Measurements from ENCODE around the gene ATF3. TPM values are rescaled to one million over a fixed set of nuclear protein-coding genes. Genes with fewer than 3 reads are reported as not detected.

ATF3 gene
- total RNA-seq, 2 donors from 2014 or later, result 96.3 to 107 TPM

DNA sequence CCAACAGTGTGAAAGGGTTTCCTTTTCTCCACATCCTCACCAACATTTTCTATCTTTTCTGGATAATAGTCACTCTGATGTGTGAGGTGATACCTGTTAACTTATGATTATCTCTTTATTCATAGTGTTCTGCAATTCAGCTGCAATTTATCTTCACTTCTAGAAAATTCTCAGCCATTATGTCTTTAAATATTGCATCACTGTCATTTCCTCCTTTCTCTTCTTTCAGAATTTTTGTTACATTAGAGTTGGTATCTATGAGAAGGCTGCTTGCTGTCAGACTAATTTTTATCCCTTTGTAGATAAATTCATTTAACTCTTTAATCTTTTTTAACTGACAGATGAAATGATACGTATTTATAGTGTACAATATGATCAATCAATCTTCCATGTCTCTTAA lies 30.5 kb upstream of the ATF3 start:
- DNase-seq, result no peak
- no peaks in the 10 kb centered on the region for H3K4me1 Mint-ChIP-seq (ENCODE audit: low read depth)
- H3K36me3 Mint-ChIP-seq (ENCODE audit: insufficient read depth in 2 of 2), result no peaks in the 10 kb centered on the region
- H3K9me3 Mint-ChIP-seq, result no peaks in the 10 kb centered on the region
- no peak for ATAC-seq (replicated peaks in 1 of 2)
- H3K27ac Mint-ChIP-seq, result no peak overlapping the region
- H3K4me3 Mint-ChIP-seq, result no peak overlapping the region
- peaks cover 31% of the 10 kb centered on the region for H3K27me3 Mint-ChIP-seq (ENCODE audit: low read depth)

DNA sequence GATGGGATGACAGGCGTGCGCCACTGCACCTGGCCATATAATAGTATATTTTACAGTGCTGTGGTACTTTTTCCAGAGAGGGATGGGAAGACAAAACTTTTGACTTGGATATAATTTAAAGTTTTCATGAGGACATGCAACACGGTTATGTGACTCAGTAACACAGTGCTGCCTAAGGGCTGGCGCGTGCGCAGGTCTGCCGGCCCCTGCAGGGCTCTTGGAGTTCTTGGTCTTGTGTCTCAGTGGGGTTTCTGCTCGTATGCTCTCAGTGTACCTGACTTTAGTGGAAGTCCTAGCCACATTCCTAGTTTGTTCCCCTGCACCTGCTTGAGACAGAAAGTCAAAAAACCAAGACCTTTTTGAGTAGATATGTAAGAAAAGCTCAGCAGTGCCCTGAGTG lies 27.5 kb upstream of the ATF3 start:
- Mint-ChIP-seq H3K36me3 (ENCODE audit: insufficient read depth in 2 of 2) (no peaks in the 10 kb centered on the region), H3K4me1 (ENCODE audit: low read depth) (no peaks in the 10 kb centered on the region), H3K27ac (no peak overlapping the region), H3K27me3 (ENCODE audit: low read depth) (peaks cover 45% of the 10 kb centered on the region), H3K9me3 (no peaks in the 10 kb centered on the region), H3K4me3 (no peak overlapping the region)
- ATAC-seq (replicated peaks in 1 of 2), result no peak
- DNase-seq, result no peak

DNA sequence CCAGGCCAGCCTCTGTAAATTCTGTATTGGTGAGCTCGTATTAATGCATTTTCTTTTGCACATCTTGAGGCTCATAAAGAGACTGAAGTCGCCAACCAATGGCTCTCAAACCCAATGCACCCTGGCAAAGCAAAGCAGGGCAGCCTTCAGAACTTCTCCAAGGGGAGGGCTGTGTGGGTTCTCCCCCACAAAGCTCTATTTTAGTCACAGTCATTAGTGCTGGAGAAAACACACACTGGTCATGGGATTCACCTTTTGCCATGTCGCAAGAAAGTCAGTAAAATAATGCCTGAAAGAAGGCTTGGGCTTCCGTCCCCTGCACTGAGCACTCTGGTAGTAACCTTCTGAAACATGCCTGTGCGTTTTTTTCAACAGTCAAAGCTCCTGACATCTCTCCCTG lies 26.3 kb upstream of the ATF3 start:
- no peaks in the 10 kb centered on the region for H3K9me3 Mint-ChIP-seq
- DNase-seq, result no peak
- peaks cover 51% of the 10 kb centered on the region for H3K27me3 Mint-ChIP-seq (ENCODE audit: low read depth)
- H3K4me3 Mint-ChIP-seq, result no peak overlapping the region
- H3K36me3 Mint-ChIP-seq (ENCODE audit: insufficient read depth in 2 of 2), result no peaks in the 10 kb centered on the region
- H3K4me1 Mint-ChIP-seq (ENCODE audit: low read depth), result no peaks in the 10 kb centered on the region
- no peak for ATAC-seq (replicated peaks in 1 of 2)
- H3K27ac Mint-ChIP-seq, result no peak overlapping the region

DNA sequence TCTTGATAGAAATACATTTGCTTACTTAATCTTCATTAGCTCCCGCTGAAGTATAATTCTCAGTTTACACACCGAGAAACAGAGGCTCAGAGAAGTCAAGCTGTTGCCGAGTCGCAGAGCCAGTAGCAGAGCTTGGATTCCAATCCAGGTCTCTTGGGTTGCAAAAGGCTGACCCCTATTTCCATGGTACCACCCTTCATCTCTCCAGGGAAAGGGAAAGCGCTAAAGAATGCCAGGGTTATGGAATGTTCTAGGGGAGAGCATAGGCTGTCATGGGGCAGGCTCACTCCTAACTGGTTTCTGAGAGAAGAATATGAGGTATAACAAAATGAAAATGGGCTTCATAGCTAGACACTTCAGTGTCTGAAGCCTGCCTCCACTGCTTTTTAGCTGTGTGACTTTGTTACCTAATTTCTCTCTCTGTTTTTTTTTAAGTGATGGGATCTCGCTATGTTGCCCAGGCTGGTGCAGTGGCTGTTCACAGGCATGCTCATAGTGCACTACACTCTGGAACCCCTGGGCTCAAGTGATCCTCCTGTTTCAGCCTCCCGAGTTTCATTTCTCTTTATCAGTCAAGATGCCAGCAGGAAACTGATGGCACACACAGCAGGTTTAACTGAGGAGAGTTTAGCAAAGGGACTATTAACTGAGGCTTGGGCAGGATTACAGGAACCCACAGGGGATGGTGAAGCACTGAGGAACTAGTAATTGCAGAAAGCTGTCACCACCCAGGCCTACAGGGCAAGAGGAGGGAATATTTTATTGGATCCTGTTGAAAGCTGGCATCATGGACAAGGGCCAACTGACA lies 25.5 kb upstream of the ATF3 start:
- no peaks in the 10 kb centered on the region for H3K36me3 Mint-ChIP-seq (ENCODE audit: insufficient read depth in 2 of 2)
- no peak overlapping the region for H3K4me3 Mint-ChIP-seq
- H3K9me3 Mint-ChIP-seq, result no peaks in the 10 kb centered on the region
- no peak overlapping the region for H3K27ac Mint-ChIP-seq
- peaks cover 50% of the 10 kb centered on the region for H3K27me3 Mint-ChIP-seq (ENCODE audit: low read depth)
- no peak for ATAC-seq (replicated peaks in 1 of 2)
- DNase-seq, result no peak
- no peaks in the 10 kb centered on the region for H3K4me1 Mint-ChIP-seq (ENCODE audit: low read depth)

DNA sequence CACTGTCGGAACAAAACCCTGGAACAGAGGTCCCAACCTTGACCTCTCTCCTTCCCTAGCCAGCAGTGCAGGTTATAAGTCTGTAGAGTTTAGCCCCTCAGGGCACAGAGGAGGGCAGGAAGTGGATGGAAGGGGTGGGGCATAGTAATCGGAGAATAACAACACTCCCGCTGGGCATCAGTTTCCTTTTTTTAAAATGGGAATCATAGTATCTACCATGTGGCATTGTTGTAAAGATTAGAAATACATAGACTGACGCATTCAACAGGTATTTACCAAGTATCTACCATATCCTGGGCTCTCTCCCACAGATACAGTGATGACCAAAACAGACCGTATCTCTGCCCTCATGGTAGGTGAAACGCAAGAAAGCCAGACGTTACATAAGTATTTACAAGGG lies 24.9 kb upstream of the ATF3 start:
- Mint-ChIP-seq H3K36me3 (ENCODE audit: insufficient read depth in 2 of 2) (no peaks in the 10 kb centered on the region), H3K4me1 (ENCODE audit: low read depth) (no peaks in the 10 kb centered on the region), H3K27me3 (ENCODE audit: low read depth) (peaks cover 44% of the 10 kb centered on the region), H3K9me3 (no peaks in the 10 kb centered on the region), H3K4me3 (no peak overlapping the region), H3K27ac (no peak overlapping the region)
- ATAC-seq (replicated peaks in 1 of 2) (no peak), DNase-seq (no peak)

DNA sequence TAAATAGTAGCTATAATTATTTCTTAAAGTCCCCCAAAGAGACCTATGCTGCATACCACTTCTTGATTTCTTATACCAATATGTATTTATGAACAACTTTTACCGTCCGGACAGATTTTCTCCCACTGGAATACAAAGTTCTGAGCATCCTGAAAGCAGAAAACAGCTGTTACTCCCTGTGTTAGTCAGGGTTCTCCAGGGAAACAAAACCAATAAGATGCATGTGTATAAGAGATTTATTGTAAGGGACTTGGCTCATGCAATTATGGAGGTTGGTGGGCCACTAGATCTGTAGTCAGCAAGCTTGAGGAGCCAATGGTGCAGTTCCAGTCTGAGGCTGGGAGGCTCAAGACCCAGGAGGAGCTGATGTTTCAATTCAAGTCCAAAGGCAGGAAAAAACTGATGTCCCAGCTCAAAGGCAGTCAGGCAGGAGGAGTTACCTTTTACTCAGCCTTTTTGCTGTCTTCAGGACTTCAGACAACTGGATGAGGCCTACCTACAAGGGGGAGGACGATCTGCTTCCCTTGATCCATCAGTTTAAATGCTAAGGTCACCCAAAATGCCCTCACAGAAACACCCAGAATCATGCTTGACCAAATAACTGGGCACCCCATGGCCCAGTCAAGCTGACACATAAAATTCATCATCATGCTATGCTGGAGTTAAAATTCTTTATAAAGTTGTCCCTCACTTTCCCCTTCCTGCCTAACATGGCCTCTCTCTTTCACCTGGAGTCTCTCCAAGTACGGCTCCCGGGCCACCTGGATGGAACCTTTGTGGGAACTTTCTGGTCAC lies 24.3 kb upstream of the ATF3 start:
- Mint-ChIP-seq H3K27me3 (ENCODE audit: low read depth) (peaks cover 43% of the 10 kb centered on the region), H3K4me3 (no peak overlapping the region), H3K36me3 (ENCODE audit: insufficient read depth in 2 of 2) (no peaks in the 10 kb centered on the region), H3K9me3 (no peaks in the 10 kb centered on the region), H3K27ac (no peak overlapping the region), H3K4me1 (ENCODE audit: low read depth) (no peaks in the 10 kb centered on the region)
- ATAC-seq (replicated peaks in 1 of 2), result no peak
- DNase-seq, result no peak

DNA sequence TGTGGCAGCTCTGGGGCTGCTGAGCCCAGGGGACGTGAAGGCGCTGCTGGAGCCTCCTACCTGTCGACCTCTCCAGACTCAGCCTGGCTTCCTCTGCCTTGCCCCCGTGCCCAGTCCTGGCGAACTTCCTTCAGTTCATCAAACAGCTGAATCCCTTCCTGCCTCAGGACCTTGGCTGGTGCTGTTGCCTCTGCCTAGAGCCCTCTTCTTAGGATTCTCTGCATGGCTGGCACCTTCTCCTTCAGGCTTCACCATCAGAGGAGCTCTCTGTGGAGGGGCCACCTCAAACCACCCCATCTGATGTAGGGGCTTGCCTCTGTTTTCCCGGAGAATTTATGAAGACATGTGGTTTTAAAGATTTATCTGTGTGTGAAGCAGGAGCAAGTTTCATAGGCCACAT lies 23.4 kb upstream of the ATF3 start:
- no peaks in the 10 kb centered on the region for H3K4me1 Mint-ChIP-seq (ENCODE audit: low read depth)
- H3K27ac Mint-ChIP-seq, result no peak overlapping the region
- H3K36me3 Mint-ChIP-seq (ENCODE audit: insufficient read depth in 2 of 2), result no peaks in the 10 kb centered on the region
- no peak for DNase-seq
- no peaks in the 10 kb centered on the region for H3K9me3 Mint-ChIP-seq
- ATAC-seq (replicated peaks in 1 of 2), result no peak
- H3K27me3 Mint-ChIP-seq (ENCODE audit: low read depth), result peaks cover 43% of the 10 kb centered on the region
- H3K4me3 Mint-ChIP-seq, result no peak overlapping the region

DNA sequence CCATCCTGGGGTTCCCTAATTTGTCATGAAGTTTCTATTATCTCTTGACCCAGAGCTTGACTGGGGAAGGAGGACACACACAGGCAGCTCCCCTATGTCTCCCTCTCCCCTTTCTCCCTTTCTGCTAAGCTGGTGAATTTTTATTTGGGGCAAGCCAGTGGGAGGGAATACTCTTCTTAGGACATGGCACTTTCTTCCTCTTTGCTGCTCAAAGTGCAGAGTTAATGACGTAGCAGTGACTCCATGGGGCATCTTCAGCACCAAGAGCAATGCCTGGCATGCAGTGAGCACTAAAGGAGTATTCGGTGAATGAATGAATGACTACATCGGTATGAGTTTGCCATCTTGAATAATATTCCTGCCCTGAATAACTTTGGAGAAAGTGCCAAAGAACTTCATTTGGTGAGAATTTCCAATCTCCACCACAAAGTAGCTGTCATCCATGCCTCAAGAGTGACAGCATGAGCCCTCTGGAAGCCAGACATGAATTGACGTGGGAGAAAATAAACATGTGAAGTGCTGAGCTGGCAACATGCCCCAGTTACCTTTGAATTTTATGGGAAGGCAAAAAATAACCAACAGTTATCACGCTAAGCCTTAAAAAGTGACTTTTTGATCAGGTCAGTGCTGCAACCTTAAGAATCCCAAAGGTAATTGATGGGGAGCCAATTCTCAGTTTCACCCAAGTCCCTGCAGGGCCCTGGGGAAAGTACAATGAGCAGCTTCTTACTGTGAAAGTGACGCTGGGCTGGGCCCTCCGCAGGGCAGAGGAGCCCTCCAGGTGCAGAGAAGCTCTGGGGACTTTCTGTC lies 22.1 kb upstream of the ATF3 start:
- no peaks in the 10 kb centered on the region for H3K9me3 Mint-ChIP-seq
- H3K4me1 Mint-ChIP-seq (ENCODE audit: low read depth), result no peaks in the 10 kb centered on the region
- no peak for ATAC-seq (replicated peaks in 1 of 2)
- H3K36me3 Mint-ChIP-seq (ENCODE audit: insufficient read depth in 2 of 2), result no peaks in the 10 kb centered on the region
- H3K4me3 Mint-ChIP-seq, result no peak overlapping the region
- DNase-seq, result no peak
- no peak overlapping the region for H3K27ac Mint-ChIP-seq
- peaks cover 43% of the 10 kb centered on the region for H3K27me3 Mint-ChIP-seq (ENCODE audit: low read depth)

DNA sequence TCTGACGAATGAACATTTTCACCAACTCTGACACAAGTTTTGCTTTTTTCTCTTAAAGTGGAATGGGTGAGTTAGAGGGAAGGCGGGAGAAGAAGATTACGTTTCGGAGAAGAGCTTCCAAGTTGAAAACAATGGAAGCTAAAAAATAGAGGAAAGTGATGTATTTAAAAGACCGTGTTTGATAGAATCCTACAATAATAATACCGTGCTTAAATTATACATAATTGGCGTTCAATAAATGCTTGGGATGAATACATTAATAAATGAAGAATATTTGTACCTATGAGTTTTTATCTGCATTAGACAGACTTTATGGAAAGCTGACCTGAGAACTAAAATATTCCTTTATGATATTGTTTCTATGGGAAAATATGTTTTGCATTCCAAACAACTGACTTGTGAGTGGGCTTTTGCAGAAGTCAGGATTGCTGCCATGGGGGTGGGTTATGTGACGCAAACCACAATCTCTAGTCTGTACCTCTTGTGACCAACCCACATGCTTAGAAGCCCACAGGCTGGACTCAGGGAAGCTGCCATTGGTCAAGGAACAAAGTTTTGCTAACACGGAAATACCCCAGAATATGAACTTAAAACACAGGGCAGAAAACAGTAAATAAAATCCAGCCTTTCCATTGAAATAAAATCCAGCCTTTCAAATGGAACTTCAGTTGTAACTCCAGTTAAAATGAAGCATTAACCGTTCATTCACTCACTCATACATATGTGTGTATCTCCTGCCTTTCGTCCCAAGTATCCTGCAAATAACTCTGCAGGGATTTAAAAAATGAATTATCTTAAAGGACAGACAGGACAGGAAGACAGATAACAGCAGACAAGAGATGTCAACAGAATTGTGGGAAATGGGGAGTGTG lies 21.3 kb upstream of the ATF3 start:
- DNase-seq (no peak), ATAC-seq (replicated peaks in 1 of 2) (no peak)

DNA sequence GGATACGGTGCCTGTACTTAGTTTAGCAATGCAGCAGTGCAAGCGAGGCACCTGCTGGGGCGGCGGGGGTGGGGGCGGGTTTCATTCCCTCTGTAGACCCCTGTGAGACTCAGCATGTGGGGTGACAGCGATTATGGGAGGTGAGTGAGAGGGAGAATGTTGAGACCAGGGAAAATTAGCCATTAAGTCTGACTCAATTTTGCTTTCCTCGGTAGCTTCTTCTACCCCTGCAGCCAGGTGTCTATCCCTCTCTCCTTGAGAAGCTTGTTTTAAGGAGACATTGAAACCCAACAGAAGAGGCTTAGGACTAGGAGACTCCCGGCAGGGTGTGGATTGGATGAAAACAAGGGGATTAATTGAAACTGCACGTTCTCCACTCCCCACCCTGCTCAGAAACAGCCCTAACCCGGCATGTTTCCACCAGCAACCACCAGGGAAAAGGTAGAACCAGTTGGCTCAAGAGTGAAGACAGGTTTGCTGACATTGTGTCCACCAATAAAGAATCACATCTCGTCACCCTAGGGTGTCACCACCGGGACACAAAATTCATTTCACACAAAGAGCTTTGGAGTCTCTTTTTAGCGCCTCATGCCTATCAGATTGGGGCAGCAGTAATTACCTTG lies 20.6 kb upstream of the ATF3 start:
- no peaks in the 10 kb centered on the region for H3K36me3 Mint-ChIP-seq (ENCODE audit: insufficient read depth in 2 of 2)
- no peak overlapping the region for H3K4me3 Mint-ChIP-seq
- no peaks in the 10 kb centered on the region for H3K4me1 Mint-ChIP-seq (ENCODE audit: low read depth)
- DNase-seq (no peak), ATAC-seq (replicated peaks in 1 of 2) (no peak)
- no peaks in the 10 kb centered on the region for H3K9me3 Mint-ChIP-seq
- peaks cover 38% of the 10 kb centered on the region for H3K27me3 Mint-ChIP-seq (ENCODE audit: low read depth)
- no peak overlapping the region for H3K27ac Mint-ChIP-seq

More for the DNA sequence above, 21.3 kb upstream of the ATF3 start:
- H3K27ac Mint-ChIP-seq, result no peak overlapping the region
- no peaks in the 10 kb centered on the region for H3K4me1 Mint-ChIP-seq (ENCODE audit: low read depth)
- no peaks in the 10 kb centered on the region for H3K9me3 Mint-ChIP-seq
- no peak overlapping the region for H3K4me3 Mint-ChIP-seq
- H3K36me3 Mint-ChIP-seq (ENCODE audit: insufficient read depth in 2 of 2), result no peaks in the 10 kb centered on the region
- peaks cover 43% of the 10 kb centered on the region for H3K27me3 Mint-ChIP-seq (ENCODE audit: low read depth)

DNA sequence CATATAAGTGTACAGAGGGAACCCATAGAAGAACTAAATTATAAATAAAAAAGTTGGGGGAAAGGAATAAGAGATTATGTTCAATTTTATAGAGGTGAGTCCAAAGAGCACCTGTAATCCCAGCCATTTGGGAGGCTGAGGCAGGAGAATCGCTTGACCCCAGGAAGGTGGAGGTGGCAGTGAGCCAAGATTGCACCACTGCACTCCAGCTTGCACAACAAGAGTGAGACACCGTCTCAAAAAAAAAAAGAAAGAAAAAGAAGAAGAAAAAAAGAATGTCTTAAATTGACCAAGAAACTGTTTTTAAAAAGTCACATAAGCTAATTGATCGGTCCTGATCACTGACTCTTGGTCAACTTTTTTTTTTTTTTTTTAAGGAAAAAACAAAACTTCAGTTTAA lies 19.1 kb upstream of the ATF3 start:
- peaks cover 24% of the 10 kb centered on the region for H3K27me3 Mint-ChIP-seq (ENCODE audit: low read depth)
- H3K9me3 Mint-ChIP-seq, result no peaks in the 10 kb centered on the region
- H3K4me3 Mint-ChIP-seq, result no peak overlapping the region
- DNase-seq, result no peak
- H3K4me1 Mint-ChIP-seq (ENCODE audit: low read depth), result no peaks in the 10 kb centered on the region
- no peak for ATAC-seq (replicated peaks in 1 of 2)
- H3K36me3 Mint-ChIP-seq (ENCODE audit: insufficient read depth in 2 of 2), result no peaks in the 10 kb centered on the region
- no peak overlapping the region for H3K27ac Mint-ChIP-seq

DNA sequence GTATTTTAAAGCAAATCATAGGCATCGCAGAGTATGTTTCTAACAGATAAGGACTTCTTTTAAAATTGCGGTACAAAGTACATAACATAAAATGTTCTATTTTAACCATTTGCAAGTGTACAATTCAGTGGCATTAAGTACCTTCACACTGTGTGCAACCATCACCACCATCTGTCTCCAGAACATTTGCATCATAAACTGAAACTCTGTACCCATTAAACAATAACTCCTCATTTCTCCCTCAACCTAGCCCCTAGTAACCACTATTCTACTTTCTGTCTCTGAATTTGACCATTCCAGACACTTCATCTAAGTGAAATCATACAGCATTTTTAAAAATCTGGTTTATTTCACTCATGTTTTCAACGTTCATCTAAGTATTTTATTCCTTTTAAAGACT lies 16.6 kb upstream of the ATF3 start:
- Mint-ChIP-seq H3K27ac (no peak overlapping the region), H3K27me3 (ENCODE audit: low read depth) (peaks cover 10% of the 10 kb centered on the region), H3K4me3 (no peak overlapping the region), H3K9me3 (no peaks in the 10 kb centered on the region), H3K4me1 (ENCODE audit: low read depth) (peaks cover 18% of the 10 kb centered on the region), H3K36me3 (ENCODE audit: insufficient read depth in 2 of 2) (no peaks in the 10 kb centered on the region)
- no peak for ATAC-seq (replicated peaks in 1 of 2)
- no peak for DNase-seq
